ENCODE results near the gene EPM2A.

DNA sequence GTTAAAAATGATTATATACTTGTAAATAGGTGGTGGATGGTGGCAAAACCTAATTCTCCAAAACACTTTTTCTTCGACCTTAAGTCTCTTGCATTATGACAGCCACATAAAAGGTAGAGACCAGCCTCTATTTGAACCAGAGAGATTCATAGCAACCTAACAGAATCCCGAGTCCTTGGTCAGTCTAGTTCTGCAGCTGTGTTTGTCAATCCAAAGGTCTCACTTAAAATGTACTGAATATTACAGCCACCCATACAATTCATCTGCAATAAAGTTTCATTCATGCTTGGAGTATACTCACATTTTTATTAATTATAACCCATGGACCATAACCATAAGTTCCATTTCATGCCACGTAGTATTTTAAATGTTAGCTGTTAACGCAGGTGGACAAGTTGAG lies 87.2 kb downstream of the EPM2A start:
- TF ChIP-seq POLR2AphosphoS5 (IDR thresholded peaks at IDR 0.05; ENCODE audit: low read depth, low read length) (no peak), POLR2A (IDR thresholded peaks at IDR 0.05; ENCODE audit: low read depth, low read length) (no peak), TAF1 (IDR thresholded peaks at IDR 0.05; ENCODE audit: low read depth, low read length) (no peak)

Data from GM12891 (cell line).